Esophagus muscularis mucosa (tissue), 3 donors: ENCODE results near the gene FGF19.

Experiments used
- CTCF ChIP-seq, 3 experiments: fragments of 200-600 bp in 2 of 3; fragments of 450-650 bp in 1 of 3; sonication (generic) in 2 of 3; IDR thresholded peaks; one replicate each; pipeline ENCODE4 v1.5.1; 2017 to 2019; ENCODE audit warnings: antibody characterized with exemption in 3 of 3, mild to moderate bottlenecking in 2 of 3, moderate library complexity in 1 of 3
- POLR2AphosphoS5 ChIP-seq, 2 donors: sonication (generic); formaldehyde crosslinking; IDR thresholded peaks; one replicate each; pipeline ENCODE4 v1.6.1; 2017; ENCODE audit warnings: antibody characterized with exemption in 2 of 2

- TF ChIP-seq CTCF (IDR thresholded peaks at IDR 0.05) (no peak), POLR2AphosphoS5 (IDR thresholded peaks at IDR 0.05) (no peak)
These were observed 43.2 kb upstream of the FGF19 start for GRCh38 chr11:69746752-69747742.
